BE2C (cell line): ENCODE measurements around the gene NHLRC2.
"Not testable (repeated sequence)": the region's sequence is repeated elsewhere in the genome, so short reads cannot be mapped to it uniquely, and the experiment has no call there.

Source experiments
- DNase-seq: peaks from one replicate; pipeline ENCODE4 v3.0.0-alpha.2; 2020
- H3K27me3 ChIP-seq: fragments of 250-450 bp; sonication (Bioruptor Pico); 2 replicates; pipeline ENCODE4 v1.5.1; 2020; ENCODE audit warnings: mild to moderate bottlenecking
- H3K36me3 ChIP-seq: fragments of 250-450 bp; sonication (Bioruptor Pico); 2 replicates; pipeline ENCODE4 v1.5.1; 2020; ENCODE audit warnings: mild to moderate bottlenecking
- H3K4me1 ChIP-seq: fragments of 250-450 bp; sonication (Bioruptor Pico); 2 replicates; pipeline ENCODE4 v1.5.1; 2020
- H3K4me3 ChIP-seq: 2 replicates; pipeline ENCODE4 v1.5.1; 2011; ENCODE audit warnings: low read depth, low read length
- H3K9me3 ChIP-seq: fragments of 250-450 bp; sonication (Bioruptor Pico); 2 replicates; pipeline ENCODE4 v1.5.1; 2020
- CTCF ChIP-seq: IDR thresholded peaks from 2 replicates; pipeline ENCODE4 v1.5.1; 2012; ENCODE audit warnings: mild to moderate bottlenecking, low read depth, low read length

Gene NHLRC2

GRCh38 chr10:113822174-113822573 is 32.3 kb upstream of the NHLRC2 start:
- Histone ChIP-seq H3K4me3 (no peak overlapping the region), H3K9me3 (no peaks in the 10 kb centered on the region; the same call in 1 of the 2 replicates), H3K27me3 (no peaks in the 10 kb centered on the region), H3K4me1 (no peaks in the 10 kb centered on the region), H3K36me3 (no peaks in the 10 kb centered on the region)
- DNase-seq, result no peak
- TF ChIP-seq CTCF, result no peak

- Histone ChIP-seq H3K4me3 (no peak overlapping the region), H3K4me1 (no peaks in the 10 kb centered on the region), H3K9me3 (no peaks in the 10 kb centered on the region; the same call in 1 of the 2 replicates), H3K36me3 (no peaks in the 10 kb centered on the region), H3K27me3 (no peaks in the 10 kb centered on the region)
- TF ChIP-seq CTCF, result no peak
- no peak for DNase-seq
Measured at GRCh38 chr10:113823389-113823788, 31.1 kb upstream of the NHLRC2 start.

GRCh38 chr10:113825791-113826190 is 28.7 kb upstream of the NHLRC2 start:
- no peaks in the 10 kb centered on the region; the same call in 1 of the 2 replicates for H3K9me3 ChIP-seq
- H3K4me3 ChIP-seq, result no peak overlapping the region
- no peak for TF ChIP-seq CTCF
- H3K4me1 ChIP-seq, result no peaks in the 10 kb centered on the region
- no peaks in the 10 kb centered on the region for H3K27me3 ChIP-seq
- DNase-seq, result no peak
- H3K36me3 ChIP-seq, result no peaks in the 10 kb centered on the region

GRCh38 chr10:113828567-113828966 is 25.9 kb upstream of the NHLRC2 start:
- not testable (repeated sequence) for H3K4me3 ChIP-seq, H3K27me3 ChIP-seq, H3K9me3 ChIP-seq, DNase-seq, H3K4me1 ChIP-seq, H3K36me3 ChIP-seq

GRCh38 chr10:113842171-113842570 is 12.3 kb upstream of the NHLRC2 start:
- no peaks in the 10 kb centered on the region for H3K27me3 ChIP-seq
- DNase-seq, result no peak
- H3K4me3 ChIP-seq, result no peak overlapping the region
- no peaks in the 10 kb centered on the region for H3K4me1 ChIP-seq
- no peaks in the 10 kb centered on the region for H3K9me3 ChIP-seq
- TF ChIP-seq CTCF, result no peak
- H3K36me3 ChIP-seq, result peaks cover 8% of the 10 kb centered on the region

- DNase-seq, result no peak
- H3K4me3 ChIP-seq, result no peak overlapping the region
Measured at GRCh38 chr10:113843972-113844485, 10.4 kb upstream of the NHLRC2 start.

More at GRCh38 chr10:113843972-113844485, 10.4 kb upstream of the NHLRC2 start:
- no peaks in the 10 kb centered on the region for H3K4me1 ChIP-seq
- peaks cover 8% of the 10 kb centered on the region for H3K36me3 ChIP-seq
- H3K27me3 ChIP-seq, result no peaks in the 10 kb centered on the region
- TF ChIP-seq CTCF, result no peak
- no peaks in the 10 kb centered on the region for H3K9me3 ChIP-seq
